HL-60 (cell line): Measurements from ENCODE around the gene NHERF2.

Source experiments
- DNase-seq, 2 experiments: peaks; one replicate each; pipeline ENCODE4 v3.0.0-alpha.2; 2010 to 2020; ENCODE audit warnings: low read depth in 1 of 2, low spot score in 1 of 2
- H3K27ac ChIP-seq: fragments of 250-450 bp; sonication (Bioruptor Pico); replicated peaks from 2 replicates; pipeline ENCODE4 v1.5.1; 2020; ENCODE audit warnings: mild to moderate bottlenecking, moderate library complexity
- H3K27me3 ChIP-seq: fragments of 250-450 bp; sonication (Bioruptor Pico); 2 replicates; pipeline ENCODE4 v1.5.1; 2021; ENCODE audit warnings: mild to moderate bottlenecking, moderate library complexity; ENCODE audit not compliant: insufficient read depth, poor library complexity, severe bottlenecking
- H3K4me3 ChIP-seq: replicated peaks from 2 replicates; pipeline ENCODE4 v1.5.1; 2011; ENCODE audit warnings: mild to moderate bottlenecking, control low read depth, low read length; ENCODE audit not compliant: insufficient read depth
- GABPA ChIP-seq: IDR thresholded peaks from 2 replicates; pipeline ENCODE4 v1.6.1; 2012; ENCODE audit warnings: low read depth
- POLR2AphosphoS5 ChIP-seq: IDR thresholded peaks from 2 replicates; pipeline ENCODE4 v1.6.1; 2012; ENCODE audit warnings: low read depth
- SPI1 ChIP-seq: IDR thresholded peaks from 2 replicates; pipeline ENCODE4 v1.6.1; 2012; ENCODE audit warnings: low read depth, mild to moderate bottlenecking, borderline replicate concordance
- TF ChIP-seq, protein P1 (sequence below): IDR thresholded peaks from 2 replicates; pipeline ENCODE4 v1.6.1; 2012; ENCODE audit warnings: low read depth; ENCODE audit not compliant: insufficient replicate concordance
- TF ChIP-seq, protein P2 (sequence below): IDR thresholded peaks from one replicate; pipeline ENCODE4 v1.5.1; 2011; ENCODE audit warnings: low read length, control low read depth, inconsistent platforms; ENCODE audit not compliant: insufficient read depth

The NHERF2 gene

DNA sequence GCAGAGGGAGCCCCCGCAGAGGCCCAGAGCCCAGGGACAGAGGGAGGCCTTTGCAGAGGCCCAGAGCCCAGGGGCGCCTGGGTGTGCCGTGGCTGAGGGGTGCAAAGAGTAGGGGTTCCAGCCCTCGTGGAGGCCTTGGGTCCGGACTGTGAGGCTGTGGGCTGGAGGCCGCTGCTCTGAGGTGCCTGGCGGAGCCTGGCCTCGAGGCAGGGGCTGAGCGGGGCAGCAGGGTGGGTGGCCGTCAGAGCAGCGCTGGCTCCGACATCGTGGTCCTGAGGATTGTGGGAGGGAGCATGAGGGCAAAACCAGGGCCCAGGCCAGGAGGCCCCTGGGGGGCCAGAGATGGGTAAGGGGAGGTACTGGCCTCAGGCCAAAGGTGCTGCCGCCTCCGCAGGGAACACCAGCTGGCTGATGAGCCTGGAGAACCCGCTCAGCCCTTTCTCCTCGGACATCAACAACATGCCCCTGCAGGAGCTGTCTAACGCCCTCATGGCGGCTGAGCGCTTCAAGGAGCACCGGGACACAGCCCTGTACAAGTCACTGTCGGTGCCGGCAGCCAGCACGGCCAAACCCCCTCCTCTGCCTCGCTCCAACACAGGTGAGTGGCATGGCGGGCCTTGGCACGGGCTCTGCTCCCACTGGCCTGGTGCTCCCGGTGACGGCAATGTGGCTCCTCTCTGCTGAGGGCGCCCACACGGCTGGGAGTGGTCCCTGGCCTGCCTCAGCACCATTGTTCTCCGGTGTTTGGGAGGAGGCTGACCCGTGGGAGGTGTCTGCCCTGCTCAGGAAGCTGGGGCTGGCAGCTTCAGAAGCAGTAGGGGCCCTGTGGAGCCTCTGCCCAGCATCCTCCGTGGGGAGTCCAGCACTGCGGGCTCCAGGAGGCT, 54.7 kb downstream of the NHERF2 start:
- no peak for DNase-seq
- Histone ChIP-seq H3K27me3 (no peaks in the 10 kb centered on the region), H3K27ac (no peak overlapping the region), H3K4me3 (no peak overlapping the region)
- TF ChIP-seq POLR2AphosphoS5: no peak
- no peak for TF ChIP-seq GABPA
- TF ChIP-seq SPI1: no peak
- TF ChIP-seq, protein P1, sequence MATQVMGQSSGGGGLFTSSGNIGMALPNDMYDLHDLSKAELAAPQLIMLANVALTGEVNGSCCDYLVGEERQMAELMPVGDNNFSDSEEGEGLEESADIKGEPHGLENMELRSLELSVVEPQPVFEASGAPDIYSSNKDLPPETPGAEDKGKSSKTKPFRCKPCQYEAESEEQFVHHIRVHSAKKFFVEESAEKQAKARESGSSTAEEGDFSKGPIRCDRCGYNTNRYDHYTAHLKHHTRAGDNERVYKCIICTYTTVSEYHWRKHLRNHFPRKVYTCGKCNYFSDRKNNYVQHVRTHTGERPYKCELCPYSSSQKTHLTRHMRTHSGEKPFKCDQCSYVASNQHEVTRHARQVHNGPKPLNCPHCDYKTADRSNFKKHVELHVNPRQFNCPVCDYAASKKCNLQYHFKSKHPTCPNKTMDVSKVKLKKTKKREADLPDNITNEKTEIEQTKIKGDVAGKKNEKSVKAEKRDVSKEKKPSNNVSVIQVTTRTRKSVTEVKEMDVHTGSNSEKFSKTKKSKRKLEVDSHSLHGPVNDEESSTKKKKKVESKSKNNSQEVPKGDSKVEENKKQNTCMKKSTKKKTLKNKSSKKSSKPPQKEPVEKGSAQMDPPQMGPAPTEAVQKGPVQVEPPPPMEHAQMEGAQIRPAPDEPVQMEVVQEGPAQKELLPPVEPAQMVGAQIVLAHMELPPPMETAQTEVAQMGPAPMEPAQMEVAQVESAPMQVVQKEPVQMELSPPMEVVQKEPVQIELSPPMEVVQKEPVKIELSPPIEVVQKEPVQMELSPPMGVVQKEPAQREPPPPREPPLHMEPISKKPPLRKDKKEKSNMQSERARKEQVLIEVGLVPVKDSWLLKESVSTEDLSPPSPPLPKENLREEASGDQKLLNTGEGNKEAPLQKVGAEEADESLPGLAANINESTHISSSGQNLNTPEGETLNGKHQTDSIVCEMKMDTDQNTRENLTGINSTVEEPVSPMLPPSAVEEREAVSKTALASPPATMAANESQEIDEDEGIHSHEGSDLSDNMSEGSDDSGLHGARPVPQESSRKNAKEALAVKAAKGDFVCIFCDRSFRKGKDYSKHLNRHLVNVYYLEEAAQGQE: no peak
- TF ChIP-seq, protein P2, sequence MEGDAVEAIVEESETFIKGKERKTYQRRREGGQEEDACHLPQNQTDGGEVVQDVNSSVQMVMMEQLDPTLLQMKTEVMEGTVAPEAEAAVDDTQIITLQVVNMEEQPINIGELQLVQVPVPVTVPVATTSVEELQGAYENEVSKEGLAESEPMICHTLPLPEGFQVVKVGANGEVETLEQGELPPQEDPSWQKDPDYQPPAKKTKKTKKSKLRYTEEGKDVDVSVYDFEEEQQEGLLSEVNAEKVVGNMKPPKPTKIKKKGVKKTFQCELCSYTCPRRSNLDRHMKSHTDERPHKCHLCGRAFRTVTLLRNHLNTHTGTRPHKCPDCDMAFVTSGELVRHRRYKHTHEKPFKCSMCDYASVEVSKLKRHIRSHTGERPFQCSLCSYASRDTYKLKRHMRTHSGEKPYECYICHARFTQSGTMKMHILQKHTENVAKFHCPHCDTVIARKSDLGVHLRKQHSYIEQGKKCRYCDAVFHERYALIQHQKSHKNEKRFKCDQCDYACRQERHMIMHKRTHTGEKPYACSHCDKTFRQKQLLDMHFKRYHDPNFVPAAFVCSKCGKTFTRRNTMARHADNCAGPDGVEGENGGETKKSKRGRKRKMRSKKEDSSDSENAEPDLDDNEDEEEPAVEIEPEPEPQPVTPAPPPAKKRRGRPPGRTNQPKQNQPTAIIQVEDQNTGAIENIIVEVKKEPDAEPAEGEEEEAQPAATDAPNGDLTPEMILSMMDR: no peak

- H3K4me3 ChIP-seq: no peak overlapping the region
- DNase-seq: no peak
- no peaks in the 10 kb centered on the region for H3K27me3 ChIP-seq
- TF ChIP-seq GABPA (no peak), SPI1 (no peak), POLR2AphosphoS5 (no peak)
- TF ChIP-seq, protein P1: no peak
- TF ChIP-seq, protein P2: no peak
- H3K27ac ChIP-seq: no peak overlapping the region
Observed at GRCh38 chr16:2082171-2082982, 55.7 kb downstream of the NHERF2 start.

GRCh38 chr16:2082983-2083364, 56.3 kb downstream of the NHERF2 start:
- H3K27ac ChIP-seq: no peak overlapping the region
- no peak for DNase-seq
- H3K4me3 ChIP-seq: no peak overlapping the region
- no peaks in the 10 kb centered on the region for H3K27me3 ChIP-seq
- TF ChIP-seq, protein P2: no peak
- TF ChIP-seq SPI1: no peak
- TF ChIP-seq, protein P1: no peak
- no peak for TF ChIP-seq GABPA
- no peak for TF ChIP-seq POLR2AphosphoS5
